PC-9 (cell line): ENCODE data around the gene PBX1. TPM values are rescaled to one million over a fixed set of nuclear protein-coding genes. Genes with fewer than 3 reads are reported as not detected.

Experiments used
- BruUV-seq: library from RNA; stranded (reverse); fragments of 400-500 nt; replicated peaks from 2 replicates; lab custom pipeline; 2021; lab: Mats Ljungman, UMichigan
- CTCF ChIA-PET: fragments of 300-600 bp; sonication (Branson Sonifier 250); formaldehyde crosslinking; loops from one replicate; lab custom pipeline; 2022; ENCODE audit warnings: antibody characterized with exemption; lab: Charles Lee
- POLR2A ChIA-PET: fragments of 300-600 bp; sonication (Branson Sonifier 250); formaldehyde crosslinking; loops from one replicate; lab custom pipeline; 2022; ENCODE audit warnings: antibody characterized with exemption; ENCODE audit not compliant: unreplicated experiment; lab: Charles Lee
- DNase-seq, 2 experiments: peaks; one replicate each; pipeline versions ENCODE4 v3.0.0 to v3.0.0-alpha.2; 2015 to 2022; ENCODE audit warnings: mixed read lengths in 1 of 2
- H2AFZ ChIP-seq: fragments of 200-600 bp; sonication (generic); 2 replicates; pipeline ENCODE4 v1.8.1; 2017; ENCODE audit warnings: antibody characterized with exemption
- H3F3A ChIP-seq: fragments of 200-600 bp; sonication (generic); 2 replicates; pipeline ENCODE4 v1.8.1; 2017; ENCODE audit warnings: antibody characterized with exemption, mild to moderate bottlenecking, low read depth; ENCODE audit not compliant: insufficient read depth
- H3K27ac ChIP-seq: fragments of 200-600 bp; sonication (generic); 2 replicates; pipeline ENCODE4 v1.6.1; 2016; ENCODE audit warnings: mixed run types
- H3K27me3 ChIP-seq: fragments of 200-600 bp; sonication (generic); 2 replicates; pipeline ENCODE4 v1.6.1; 2016; ENCODE audit warnings: low read depth, mixed run types; ENCODE audit not compliant: insufficient read depth
- H3K36me3 ChIP-seq: fragments of 200-600 bp; sonication (generic); 2 replicates; pipeline ENCODE4 v1.6.1; 2016; ENCODE audit warnings: low read depth, mixed run types
- H3K4me1 ChIP-seq: fragments of 200-600 bp; sonication (generic); replicated peaks from 2 replicates; pipeline ENCODE4 v1.6.1; 2016; ENCODE audit warnings: mixed run types; ENCODE audit not compliant: insufficient read depth
- H3K4me2 ChIP-seq: fragments of 200-600 bp; sonication (generic); 2 replicates; pipeline ENCODE4 v1.6.1; 2017; ENCODE audit warnings: mixed run types
- H3K4me3 ChIP-seq: fragments of 200-600 bp; sonication (generic); 2 replicates; pipeline ENCODE4 v1.6.1; 2016; ENCODE audit warnings: mixed run types
- H3K79me2 ChIP-seq: fragments of 200-600 bp; sonication (generic); 2 replicates; pipeline ENCODE4 v1.6.1; 2017; ENCODE audit warnings: low read depth, mixed run types
- H3K9me2 ChIP-seq: fragments of 200-600 bp; sonication (generic); 2 replicates; pipeline ENCODE4 v1.8.1; 2017; ENCODE audit warnings: mild to moderate bottlenecking; ENCODE audit not compliant: insufficient read depth
- H3K9me3 ChIP-seq: fragments of 200-600 bp; sonication (generic); 2 replicates; pipeline ENCODE4 v1.8.1; 2016; ENCODE audit warnings: low read depth; ENCODE audit not compliant: insufficient read depth
- H4K20me1 ChIP-seq: fragments of 200-600 bp; sonication (generic); 2 replicates; pipeline ENCODE4 v1.8.1; 2017; ENCODE audit not compliant: insufficient read depth
- CTCF ChIP-seq: fragments of 200-600 bp; sonication (generic); conservative IDR thresholded peaks from 2 replicates; pipeline ENCODE4 v1.6.1; 2017; ENCODE audit warnings: mixed run types, antibody characterized with exemption, mild to moderate bottlenecking, moderate library complexity
- EZH2 ChIP-seq: fragments of 200-600 bp; sonication (generic); IDR thresholded peaks from 2 replicates; pipeline ENCODE4 v1.8.0; 2017; ENCODE audit warnings: antibody characterized with exemption, low read depth
- intact Hi-C: fragments of 100-400 bp; cut with micrococcal nuclease; formaldehyde crosslinking; loops from one replicate; pipeline ENCODE4 v1.10.0; 2022; ENCODE audit not compliant: unreplicated experiment
- total RNA-seq: library from RNA; stranded (reverse); gene quantifications from 2 replicates; pipeline ENCODE4 v1.2.3, GENCODE V29; 2021

Gene PBX1
- total RNA-seq, 1 experiment from 2014 or later: 57.7 TPM

GRCh38 chr1:164779376-164779775, 220.4 kb downstream of the PBX1 start:
- H3K79me2 ChIP-seq: peaks cover 8% of the 10 kb centered on the region
- intact Hi-C loops: no loop called here
- H3K36me3 ChIP-seq: 0 out of 2 replicates have a peak, but pooled peaks cover 7% of the 10 kb centered on the region
- H3K9me3 ChIP-seq: no peaks in the 10 kb centered on the region
- H4K20me1 ChIP-seq: no peaks in the 10 kb centered on the region
- H3F3A ChIP-seq: peaks cover 6% of the 10 kb centered on the region; the same call in 1 of the 2 replicates
- ChIA-PET POLR2A (no interaction called here), CTCF (no interaction called here)
- no peak overlapping the region for H3K27ac ChIP-seq
- no peaks in the 10 kb centered on the region for H3K9me2 ChIP-seq
- no peaks in the 10 kb centered on the region for H3K27me3 ChIP-seq
- H3K4me3 ChIP-seq: no peak overlapping the region
- no peak for DNase-seq
- H3K4me1 ChIP-seq: peaks cover 18% of the 10 kb centered on the region
- H3K4me2 ChIP-seq: no peak overlapping the region
- no TSS peak for BruUV-seq
- TF ChIP-seq EZH2 (no peak), CTCF (no peak)
- H2AFZ ChIP-seq: no peak overlapping the region

- Histone ChIP-seq H4K20me1 (no peaks in the 10 kb centered on the region), H3K4me1 (peaks cover 12% of the 10 kb centered on the region), H3K9me2 (no peaks in the 10 kb centered on the region), H3F3A (peaks cover 6% of the 10 kb centered on the region; the same call in 1 of the 2 replicates), H2AFZ (no peak overlapping the region), H3K79me2 (no peaks in the 10 kb centered on the region; the same call in 1 of the 2 replicates), H3K4me2 (no peak overlapping the region), H3K4me3 (no peak overlapping the region), H3K9me3 (no peaks in the 10 kb centered on the region), H3K36me3 (0 out of 2 replicates have a peak, but pooled peaks cover 7% of the 10 kb centered on the region), H3K27ac (no peak overlapping the region), H3K27me3 (no peaks in the 10 kb centered on the region)
- intact Hi-C loops: no loop called here
- ChIA-PET POLR2A (no interaction called here), CTCF (no interaction called here)
- DNase-seq: no peak
- no peak for TF ChIP-seq EZH2
- no peak for TF ChIP-seq CTCF
- no TSS peak for BruUV-seq
These were observed 221.3 kb downstream of the PBX1 start for GRCh38 chr1:164780111-164780812.

- no peak for DNase-seq
- no TSS peak for BruUV-seq
- Histone ChIP-seq H3K9me2 (no peaks in the 10 kb centered on the region), H3K27me3 (no peaks in the 10 kb centered on the region), H4K20me1 (no peaks in the 10 kb centered on the region), H3K4me3 (no peak overlapping the region), H3K27ac (no peak overlapping the region), H2AFZ (no peak overlapping the region), H3K4me2 (no peak overlapping the region), H3K4me1 (peaks cover 15% of the 10 kb centered on the region), H3K36me3 (0 out of 2 replicates have a peak, but pooled peaks cover 7% of the 10 kb centered on the region), H3F3A (peaks cover 6% of the 10 kb centered on the region; the same call in 1 of the 2 replicates), H3K9me3 (no peaks in the 10 kb centered on the region), H3K79me2 (no peaks in the 10 kb centered on the region; the same call in 1 of the 2 replicates)
- CTCF ChIA-PET: no interaction called here
- intact Hi-C loops: no loop called here
- TF ChIP-seq CTCF (no peak), EZH2 (no peak)
- POLR2A ChIA-PET: interaction anchor here (0.8 kb wide), 1 partner anchor 138 kb away, joined by 3 read pairs; no protein-coding TSS in a partner anchor
These were observed 221.9 kb downstream of the PBX1 start for GRCh38 chr1:164780863-164781262.
